Neuron (in vitro differentiated cells): ENCODE results near the gene BCL2.
"Not testable (repeated sequence)": the region's sequence is repeated elsewhere in the genome, so short reads cannot be mapped to it uniquely, and the experiment has no call there.

Experiments used
- H2AFZ ChIP-seq: one replicate; pipeline ENCODE4 v1.6.1; 2013; ENCODE audit warnings: low read depth, mild to moderate bottlenecking, inconsistent platforms, low read length, moderate library complexity
- H3K27me3 ChIP-seq: one replicate; pipeline ENCODE4 v1.6.1; 2013; ENCODE audit warnings: low read length; ENCODE audit not compliant: insufficient read depth
- H3K36me3 ChIP-seq: one replicate; pipeline ENCODE4 v1.6.1; 2013; ENCODE audit warnings: low read length; ENCODE audit not compliant: insufficient read depth
- H3K4me1 ChIP-seq: one replicate; pipeline ENCODE4 v1.6.1; 2013; ENCODE audit warnings: low read length; ENCODE audit not compliant: insufficient read depth
- H3K4me3 ChIP-seq: 2 replicates; pipeline ENCODE4 v1.5.1; 2013; ENCODE audit warnings: mild to moderate bottlenecking, low read length, moderate library complexity
- H3K9me3 ChIP-seq: one replicate; pipeline ENCODE4 v1.6.1; 2013; ENCODE audit warnings: low read length

The BCL2 gene

GRCh38 chr18:63247926-63248325, 71.6 kb downstream of the BCL2 start:
- peaks cover 2% of the 10 kb centered on the region for H3K9me3 ChIP-seq
- no peaks in the 10 kb centered on the region for H3K36me3 ChIP-seq
- H3K4me3 ChIP-seq = no peak overlapping the region
- peaks cover 4% of the 10 kb centered on the region for H3K4me1 ChIP-seq
- H2AFZ ChIP-seq = no peak overlapping the region
- H3K27me3 ChIP-seq = no peaks in the 10 kb centered on the region

GRCh38 chr18:63247506-63247905, 72.1 kb downstream of the BCL2 start:
- Histone ChIP-seq H3K4me1 (peaks cover 4% of the 10 kb centered on the region), H3K4me3 (no peak overlapping the region), H3K36me3 (no peaks in the 10 kb centered on the region), H3K9me3 (peaks cover 2% of the 10 kb centered on the region), H2AFZ (no peak overlapping the region), H3K27me3 (no peaks in the 10 kb centered on the region)

- H2AFZ ChIP-seq = no peak overlapping the region
- no peaks in the 10 kb centered on the region for H3K27me3 ChIP-seq
- H3K4me1 ChIP-seq = peaks cover 4% of the 10 kb centered on the region
- H3K36me3 ChIP-seq = no peaks in the 10 kb centered on the region
- H3K9me3 ChIP-seq = peaks cover 2% of the 10 kb centered on the region
- H3K4me3 ChIP-seq = no peak overlapping the region
Observed at GRCh38 chr18:63245600-63245999, 74.0 kb downstream of the BCL2 start.

- Histone ChIP-seq H3K9me3 (peaks cover 2% of the 10 kb centered on the region), H3K4me1 (peaks cover 6% of the 10 kb centered on the region), H3K36me3 (no peaks in the 10 kb centered on the region), H3K27me3 (no peaks in the 10 kb centered on the region), H3K4me3 (no peak overlapping the region), H2AFZ (no peak overlapping the region)
Observed at GRCh38 chr18:63244607-63245006, 75.0 kb downstream of the BCL2 start.

GRCh38 chr18:63241760-63242159, 77.8 kb downstream of the BCL2 start:
- Histone ChIP-seq H3K9me3 (no peaks in the 10 kb centered on the region), H3K27me3 (no peaks in the 10 kb centered on the region), H2AFZ (no peak overlapping the region), H3K36me3 (no peaks in the 10 kb centered on the region), H3K4me3 (no peak overlapping the region), H3K4me1 (peaks cover 33% of the 10 kb centered on the region)

GRCh38 chr18:63241317-63241712, 78.3 kb downstream of the BCL2 start:
- no peak overlapping the region for H2AFZ ChIP-seq
- no peak overlapping the region for H3K4me3 ChIP-seq
- no peaks in the 10 kb centered on the region for H3K9me3 ChIP-seq
- H3K36me3 ChIP-seq = no peaks in the 10 kb centered on the region
- H3K4me1 ChIP-seq = peaks cover 36% of the 10 kb centered on the region
- H3K27me3 ChIP-seq = no peaks in the 10 kb centered on the region

GRCh38 chr18:63240531-63241316, 78.8 kb downstream of the BCL2 start:
- no peak overlapping the region for H2AFZ ChIP-seq
- no peaks in the 10 kb centered on the region for H3K9me3 ChIP-seq
- H3K27me3 ChIP-seq = no peaks in the 10 kb centered on the region
- H3K4me3 ChIP-seq = no peak overlapping the region
- H3K4me1 ChIP-seq = peaks cover 35% of the 10 kb centered on the region
- no peaks in the 10 kb centered on the region for H3K36me3 ChIP-seq

GRCh38 chr18:63238693-63239075, 80.9 kb downstream of the BCL2 start:
- no peaks in the 10 kb centered on the region for H3K27me3 ChIP-seq
- H3K4me3 ChIP-seq = peak overlapping the region; percentile 43
- peak overlapping the region; percentile 73 for H2AFZ ChIP-seq
- H3K4me1 ChIP-seq = peaks cover 35% of the 10 kb centered on the region
- no peaks in the 10 kb centered on the region for H3K9me3 ChIP-seq
- H3K36me3 ChIP-seq = no peaks in the 10 kb centered on the region

- peak overlapping the region; percentile 73 for H2AFZ ChIP-seq
- no peaks in the 10 kb centered on the region for H3K36me3 ChIP-seq
- no peaks in the 10 kb centered on the region for H3K9me3 ChIP-seq
- H3K4me3 ChIP-seq = peak overlapping the region; percentile 43
- H3K4me1 ChIP-seq = peaks cover 35% of the 10 kb centered on the region
- no peaks in the 10 kb centered on the region for H3K27me3 ChIP-seq
Observed at GRCh38 chr18:63237881-63238692, 81.5 kb downstream of the BCL2 start.

GRCh38 chr18:63236921-63237846, 82.4 kb downstream of the BCL2 start:
- Histone ChIP-seq H3K4me3 (peak overlapping the region; percentile 43), H3K4me1 (peaks cover 35% of the 10 kb centered on the region), H3K27me3 (no peaks in the 10 kb centered on the region), H3K9me3 (no peaks in the 10 kb centered on the region), H3K36me3 (no peaks in the 10 kb centered on the region), H2AFZ (peak overlapping the region; percentile 73)

- no peaks in the 10 kb centered on the region for H3K36me3 ChIP-seq
- no peaks in the 10 kb centered on the region for H3K9me3 ChIP-seq
- no peak overlapping the region for H3K4me3 ChIP-seq
- H3K4me1 ChIP-seq = peaks cover 35% of the 10 kb centered on the region
- no peak overlapping the region for H2AFZ ChIP-seq
- H3K27me3 ChIP-seq = no peaks in the 10 kb centered on the region
Observed at GRCh38 chr18:63236406-63236805, 83.2 kb downstream of the BCL2 start.

GRCh38 chr18:63235920-63236319, 83.6 kb downstream of the BCL2 start:
- H3K36me3 ChIP-seq, H3K4me3 ChIP-seq, H3K27me3 ChIP-seq, H2AFZ ChIP-seq, H3K9me3 ChIP-seq: not testable (repeated sequence)
- peaks cover 35% of the 10 kb centered on the region for H3K4me1 ChIP-seq

- Histone ChIP-seq H3K36me3 (no peaks in the 10 kb centered on the region), H2AFZ (no peak overlapping the region), H3K4me1 (peaks cover 35% of the 10 kb centered on the region), H3K9me3 (no peaks in the 10 kb centered on the region), H3K27me3 (no peaks in the 10 kb centered on the region), H3K4me3 (no peak overlapping the region)
Observed at GRCh38 chr18:63234841-63235240, 84.7 kb downstream of the BCL2 start.
